GM18520 (cell line): Measurements from ENCODE around the gene SH3BP5L.
A peak's percentile ranks its signal among the peaks of the same experiment; 100 is the strongest.

ENCODE experiments used
- ATAC-seq: cut with Tn5 transposase; IDR thresholded peaks from one replicate; pipeline ENCODE4 v1.9.1; 2021; ENCODE audit not compliant: unreplicated experiment

The SH3BP5L gene

DNA sequence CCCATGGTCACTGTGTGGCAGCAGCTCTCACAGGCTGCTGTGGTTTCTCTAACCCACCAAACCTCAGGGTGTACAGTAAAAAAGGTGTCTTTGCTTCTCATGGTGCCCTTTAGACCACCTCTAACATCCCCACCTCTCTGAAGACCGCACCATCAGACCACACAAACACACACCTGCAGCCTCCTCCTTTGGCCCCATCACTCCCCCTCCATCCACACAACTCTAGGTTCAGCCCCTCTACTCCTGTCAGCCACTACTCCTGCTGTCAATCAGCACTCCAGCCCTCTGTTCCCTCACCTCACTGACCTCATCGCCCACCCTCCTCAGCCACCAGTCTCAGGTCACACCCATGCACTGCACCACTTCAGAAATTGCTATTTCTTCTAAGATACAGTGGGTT lies 25.7 kb upstream of the SH3BP5L start:
- ATAC-seq: no peak

DNA sequence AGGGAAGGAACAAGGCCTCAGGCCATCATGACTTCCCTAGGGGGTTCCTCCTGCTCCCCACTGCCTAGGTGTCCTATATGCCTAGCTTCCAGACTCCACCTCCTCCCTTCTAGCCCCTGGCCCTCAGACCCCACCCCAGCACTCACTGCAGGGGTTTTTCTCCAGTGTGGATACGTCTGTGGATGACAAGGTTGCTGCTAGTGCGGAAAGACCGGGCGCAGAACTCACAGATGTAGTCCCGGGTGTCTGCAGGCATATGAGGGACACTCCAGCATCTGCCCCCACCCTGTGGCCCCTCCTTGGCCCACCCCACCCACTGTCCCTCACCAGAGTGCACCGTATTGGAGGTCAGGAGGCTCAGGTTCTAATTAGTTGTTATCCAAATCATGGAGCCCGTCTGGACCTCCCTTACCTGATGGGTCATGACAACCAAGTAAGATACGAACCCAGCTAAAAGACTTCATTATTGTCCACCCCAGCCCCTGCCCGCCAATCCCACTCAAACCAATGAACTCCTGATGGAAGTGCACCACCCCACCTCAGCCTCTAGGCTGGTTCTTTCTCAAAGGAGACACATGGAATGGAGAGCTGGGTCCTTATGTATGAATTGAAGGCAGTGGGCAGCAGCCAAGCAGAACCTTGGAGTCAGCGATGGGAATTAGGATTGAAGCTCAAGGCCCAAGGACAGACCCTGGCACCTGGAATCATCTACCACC lies 25.0 kb upstream of the SH3BP5L start:
- no peak for ATAC-seq

DNA sequence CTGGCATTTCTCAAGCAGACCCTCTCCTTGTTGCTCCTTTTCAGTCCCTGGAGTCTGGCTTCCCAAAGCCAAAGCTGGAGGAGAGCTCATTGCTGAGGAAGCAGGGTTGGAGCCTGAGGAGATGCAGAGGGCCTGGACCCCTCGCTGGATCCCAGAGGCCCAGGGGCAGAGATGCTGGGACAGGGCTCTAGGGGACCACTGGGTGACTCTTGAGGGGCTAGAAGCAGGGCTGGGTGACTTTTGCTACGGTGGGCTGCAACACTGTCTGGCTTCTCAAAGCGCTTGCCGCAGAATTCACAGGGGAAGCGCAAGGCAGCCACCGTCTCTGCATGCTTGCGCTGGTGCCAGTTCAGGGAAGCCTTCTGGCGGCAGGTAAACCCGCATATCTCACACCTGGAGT lies 24.4 kb upstream of the SH3BP5L start:
- ATAC-seq: no peak

DNA sequence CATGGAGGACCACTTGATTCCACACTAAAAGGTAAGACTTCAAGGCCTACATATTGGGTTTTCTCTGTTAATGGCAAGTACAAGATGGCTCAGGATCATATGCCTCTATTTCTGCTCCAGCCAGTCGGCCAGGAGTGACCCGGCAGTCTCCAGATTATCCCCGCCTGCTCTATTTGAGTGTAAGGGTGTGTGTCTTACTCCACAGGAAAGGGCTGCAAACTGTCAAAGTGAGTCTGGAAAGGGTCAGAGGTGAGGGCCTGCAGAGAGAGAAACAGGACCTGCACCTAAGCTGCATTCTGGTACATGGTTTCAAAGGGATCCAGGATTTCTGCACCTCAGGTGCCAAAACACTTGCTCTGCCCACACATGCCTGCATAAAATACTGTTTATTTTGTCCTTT lies 23.9 kb upstream of the SH3BP5L start:
- no peak for ATAC-seq

DNA sequence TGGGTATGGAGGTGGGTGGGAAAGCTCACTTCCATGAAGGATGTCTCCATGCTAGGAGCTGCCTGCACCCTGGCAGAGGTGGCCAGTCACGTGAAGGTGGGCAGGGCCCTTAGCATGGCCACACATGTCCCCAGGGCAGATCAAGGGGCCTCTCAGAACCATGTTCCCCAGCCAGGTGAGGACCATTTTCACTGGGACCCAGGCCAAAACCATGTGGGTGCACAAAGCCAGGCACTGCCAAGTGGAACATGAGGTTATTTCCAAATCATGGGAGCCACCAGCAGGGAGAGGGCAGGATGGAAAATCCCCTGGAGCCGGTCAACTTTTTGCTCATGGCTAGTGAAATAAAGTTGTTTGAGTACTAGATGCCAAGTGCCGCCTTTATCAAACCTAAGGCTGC lies 23.4 kb upstream of the SH3BP5L start:
- no peak for ATAC-seq

DNA sequence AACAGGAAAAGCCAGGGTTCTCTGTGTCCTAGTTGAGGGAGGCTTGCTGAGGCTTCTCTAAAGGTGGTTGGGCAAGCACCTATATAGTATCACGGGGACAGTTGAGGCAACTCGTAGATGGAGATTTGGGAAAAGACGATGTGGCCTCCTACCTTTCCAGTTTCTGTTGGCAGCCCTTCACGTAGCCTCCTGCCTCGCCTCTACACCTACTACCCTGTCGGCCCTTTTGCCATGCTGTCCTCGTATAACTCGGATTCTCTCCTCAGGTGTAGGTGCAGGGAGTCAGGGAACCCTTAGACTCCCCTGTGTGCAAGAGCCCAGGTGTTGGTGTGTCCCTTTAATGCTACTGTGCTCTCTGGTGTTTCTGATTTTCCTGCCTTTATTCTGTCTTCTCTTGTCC lies 22.9 kb upstream of the SH3BP5L start:
- no peak for ATAC-seq

DNA sequence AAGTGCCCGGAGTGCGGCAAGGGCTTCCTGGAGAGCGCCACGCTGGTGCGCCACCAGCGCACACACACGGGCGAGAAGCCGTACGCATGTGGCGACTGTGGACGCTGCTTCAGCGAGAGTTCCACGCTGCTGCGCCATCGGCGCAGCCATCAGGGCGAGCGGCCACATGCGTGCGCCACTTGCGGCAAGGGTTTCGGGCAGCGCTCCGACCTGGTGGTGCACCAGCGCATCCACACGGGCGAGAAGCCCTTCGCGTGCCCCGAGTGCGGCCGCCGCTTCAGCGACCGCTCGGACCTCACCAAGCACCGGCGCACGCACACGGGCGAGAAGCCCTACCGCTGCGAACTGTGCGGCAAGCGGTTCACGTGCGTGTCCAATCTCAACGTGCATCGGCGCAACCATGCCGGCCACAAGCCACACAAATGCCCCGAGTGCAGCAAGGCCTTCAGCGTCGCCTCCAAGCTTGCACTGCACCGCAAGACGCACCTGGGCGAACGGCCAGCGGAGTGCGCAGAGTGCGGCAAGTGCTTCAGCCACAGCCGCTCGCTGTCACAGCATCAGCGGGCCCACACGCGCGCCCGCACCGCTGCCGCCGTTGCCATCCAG lies 22.3 kb upstream of the SH3BP5L start:
- ATAC-seq: no peak

DNA sequence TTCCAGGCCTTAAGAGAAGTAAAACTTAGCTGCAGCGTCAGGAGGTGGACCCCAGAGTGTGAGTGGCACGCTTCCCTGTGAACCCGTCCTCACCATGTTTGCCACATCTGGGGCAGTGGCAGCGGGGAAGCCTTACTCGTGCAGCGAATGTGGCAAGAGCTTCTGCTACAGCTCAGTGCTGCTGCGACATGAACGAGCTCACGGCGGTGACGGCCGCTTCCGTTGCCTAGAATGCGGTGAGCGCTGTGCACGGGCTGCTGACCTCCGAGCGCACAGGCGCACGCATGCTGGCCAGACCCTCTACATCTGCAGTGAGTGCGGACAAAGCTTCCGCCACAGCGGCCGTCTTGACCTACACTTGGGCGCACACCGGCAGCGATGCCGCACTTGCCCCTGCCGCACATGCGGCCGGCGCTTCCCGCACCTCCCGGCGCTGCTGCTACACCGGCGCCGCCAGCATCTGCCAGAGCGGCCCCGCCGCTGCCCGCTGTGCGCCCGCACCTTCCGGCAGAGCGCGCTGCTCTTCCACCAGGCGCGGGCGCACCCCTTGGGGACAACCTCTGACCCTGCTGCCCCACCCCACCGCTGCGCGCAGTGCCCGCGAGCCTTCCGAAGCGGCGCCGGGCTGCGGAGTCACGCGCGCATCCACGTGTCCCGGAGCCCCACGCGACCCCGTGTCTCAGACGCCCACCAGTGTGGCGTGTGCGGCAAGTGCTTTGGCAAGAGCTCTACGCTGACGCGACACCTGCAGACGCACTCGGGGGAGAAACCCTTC lies 21.7 kb upstream of the SH3BP5L start:
- no peak for ATAC-seq

DNA sequence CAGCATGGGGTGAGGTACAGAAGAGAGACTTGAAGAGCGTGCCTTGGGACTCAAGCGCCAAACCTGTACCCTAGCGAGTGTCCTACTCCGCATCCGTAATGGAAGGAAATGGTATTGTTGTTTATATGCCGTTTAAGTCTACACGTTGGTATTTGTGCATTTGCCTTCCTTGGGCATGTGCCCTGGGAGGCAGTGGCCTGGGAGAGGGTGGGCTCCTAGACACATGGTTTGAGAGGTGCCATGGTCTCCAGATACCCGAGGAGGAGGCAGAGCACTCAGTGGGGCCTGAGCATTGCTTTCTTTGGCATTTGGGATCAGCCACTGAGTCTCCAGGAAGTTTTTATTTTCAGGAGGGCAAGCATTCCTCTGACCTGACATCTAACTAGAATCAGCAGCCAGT lies 18.8 kb upstream of the SH3BP5L start:
- ATAC-seq: no peak

DNA sequence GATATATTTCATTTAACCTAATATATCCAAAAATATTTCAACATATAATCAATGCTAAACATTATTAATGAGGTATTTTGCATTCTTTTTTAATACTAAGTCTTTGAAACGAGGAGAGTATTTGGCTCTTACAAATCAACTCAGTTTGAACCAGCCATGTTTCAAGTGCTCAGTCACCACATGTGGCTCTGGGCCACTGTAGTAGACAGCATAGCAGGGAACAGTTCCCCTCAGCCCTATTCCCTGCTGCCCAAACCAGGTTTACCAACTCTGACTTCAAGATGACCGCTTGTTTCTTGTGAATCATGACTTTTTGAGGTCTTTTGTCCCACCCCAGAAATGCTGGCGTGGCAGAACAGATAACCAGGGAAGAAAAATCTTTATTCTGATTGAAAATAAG lies 18.0 kb upstream of the SH3BP5L start:
- no peak for ATAC-seq

DNA sequence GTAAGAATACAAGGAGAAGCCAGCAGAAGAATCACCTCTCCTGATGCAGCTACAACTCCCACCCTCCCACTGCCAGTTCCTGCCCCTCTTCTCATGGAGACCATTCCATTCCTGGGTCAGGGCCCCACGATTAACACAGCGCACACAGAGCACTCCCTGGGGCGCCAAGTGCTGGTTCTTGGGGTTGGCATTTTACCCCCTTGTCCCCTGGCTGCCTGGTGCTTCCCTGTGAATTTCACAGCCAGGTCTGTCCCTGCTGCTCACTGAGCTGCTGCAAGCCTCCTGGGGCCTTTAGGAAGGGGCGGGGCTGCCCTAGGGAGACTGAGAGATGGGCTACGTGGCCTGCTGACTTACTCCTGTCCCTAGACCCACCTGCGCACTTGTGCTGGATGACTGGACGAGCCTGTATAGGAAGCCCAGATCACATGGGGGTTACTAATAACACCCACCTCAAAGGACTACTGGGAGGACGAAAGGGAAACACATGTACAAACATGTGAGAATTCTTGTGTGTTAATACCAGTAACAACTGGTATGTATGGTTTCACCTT lies 17.1 kb upstream of the SH3BP5L start:
- ATAC-seq: peak; percentile 46

DNA sequence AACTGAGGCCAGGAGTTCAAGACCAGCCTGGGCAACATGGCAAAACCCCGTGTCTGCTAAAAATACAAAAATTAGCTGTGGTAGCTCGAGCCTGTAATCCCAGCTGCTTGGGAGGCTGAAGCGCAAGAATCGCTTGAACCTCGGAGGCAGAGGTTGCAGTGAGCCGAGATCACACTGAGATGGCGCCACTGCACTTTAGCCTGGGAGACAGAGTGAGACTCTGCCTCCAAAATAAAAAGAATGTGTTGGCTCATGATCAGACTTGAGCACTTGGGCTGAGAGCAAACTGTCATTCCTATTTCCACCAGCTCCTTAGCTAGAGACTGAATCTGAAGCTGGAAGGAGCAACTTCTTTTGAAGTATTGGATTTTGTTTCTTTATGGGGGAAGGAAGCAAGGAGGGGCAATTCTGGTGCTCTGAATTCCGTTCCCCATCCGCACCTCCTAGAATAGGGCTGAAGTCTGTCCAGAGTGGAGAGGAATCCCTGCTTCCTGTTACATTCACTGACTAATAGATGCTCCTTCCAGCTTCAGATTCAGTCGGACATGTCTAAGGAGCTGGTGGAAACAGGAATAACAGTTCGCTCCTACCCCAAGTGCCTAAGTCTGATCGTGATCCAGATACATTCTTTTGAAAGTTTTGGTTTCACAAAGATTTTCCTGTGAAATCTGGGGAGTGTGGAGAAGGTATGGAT lies 16.1 kb upstream of the SH3BP5L start:
- ATAC-seq: no peak

DNA sequence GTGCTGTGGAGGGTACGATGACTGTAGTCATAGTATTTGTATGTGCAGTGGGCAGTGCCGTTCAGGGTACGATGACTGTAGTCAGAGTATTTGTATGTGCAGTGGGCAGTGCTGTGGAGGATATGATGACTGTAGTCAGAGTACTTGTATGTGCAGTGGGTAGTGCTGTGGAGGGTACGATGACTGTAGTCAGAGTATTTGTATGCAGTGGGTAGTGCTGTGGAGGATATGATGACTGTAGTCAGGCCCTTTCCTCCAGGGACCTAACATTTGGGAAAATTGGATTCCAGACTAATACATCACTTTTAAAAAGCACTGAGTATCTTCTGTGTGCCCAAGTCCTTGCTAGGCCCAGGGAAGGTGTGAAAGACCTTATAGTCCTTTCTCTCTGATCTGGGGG lies 15.2 kb upstream of the SH3BP5L start:
- ATAC-seq: no peak

DNA sequence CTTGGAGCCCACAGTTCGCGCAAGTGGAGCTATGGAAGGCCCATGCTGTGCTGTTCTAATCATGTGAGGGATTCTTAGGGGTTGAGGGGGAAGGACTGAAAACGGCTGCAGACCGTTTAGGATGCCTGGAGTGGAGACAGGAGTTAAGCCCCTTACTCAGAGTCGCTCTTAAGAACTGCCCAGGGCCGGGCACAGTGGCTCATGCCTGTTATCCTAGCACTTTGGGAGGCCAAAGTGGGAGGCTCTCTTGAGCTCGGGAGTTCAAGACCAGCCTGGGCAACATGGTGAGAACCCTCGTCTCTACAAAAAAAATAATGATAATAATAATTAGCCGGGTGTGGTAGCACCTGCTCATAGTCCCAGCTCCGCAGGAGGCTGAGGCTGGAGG lies 13.4 kb upstream of the SH3BP5L start:
- no peak for ATAC-seq

DNA sequence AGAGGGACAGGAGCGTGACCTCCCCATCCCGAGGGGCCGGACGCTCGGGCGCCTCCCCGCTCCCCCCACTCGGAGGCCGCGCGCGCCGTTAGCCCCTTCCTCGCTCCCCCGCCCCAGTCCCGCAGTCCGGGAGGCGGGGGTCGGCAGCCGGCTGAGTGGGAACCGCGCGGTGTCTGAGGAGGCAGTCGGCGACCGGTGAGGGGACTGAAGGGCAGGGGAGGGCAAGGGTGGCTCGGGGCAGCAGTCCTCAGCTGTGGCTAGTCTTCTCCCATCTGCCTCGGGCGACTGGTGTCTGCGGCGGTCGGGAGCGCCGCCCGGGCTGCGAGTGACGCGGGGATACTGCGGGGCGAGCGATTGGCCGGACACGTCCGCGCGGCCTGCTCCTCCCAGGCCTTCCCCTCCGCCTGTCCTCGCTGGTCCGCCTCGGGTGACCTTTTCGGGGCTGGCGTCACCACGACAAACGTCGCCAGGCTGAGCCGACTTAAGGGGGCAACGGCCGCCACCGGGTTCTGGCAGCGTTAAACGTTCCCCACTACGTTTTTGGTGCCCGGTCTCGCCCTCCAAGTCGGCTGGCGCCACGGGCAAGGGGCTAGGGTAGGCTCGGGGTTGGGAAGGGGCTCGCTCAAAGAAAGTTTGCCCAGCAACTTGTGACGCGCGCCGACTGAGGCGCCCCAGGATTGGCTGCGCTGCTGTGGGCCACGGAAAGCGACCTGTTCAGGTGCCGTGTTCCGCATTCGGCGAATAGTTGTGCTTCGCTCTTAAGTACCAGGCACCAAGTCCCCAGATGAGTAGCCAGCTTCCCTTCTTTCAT lies 12.8 kb upstream of the SH3BP5L start:
- peak; percentile 33 for ATAC-seq

DNA sequence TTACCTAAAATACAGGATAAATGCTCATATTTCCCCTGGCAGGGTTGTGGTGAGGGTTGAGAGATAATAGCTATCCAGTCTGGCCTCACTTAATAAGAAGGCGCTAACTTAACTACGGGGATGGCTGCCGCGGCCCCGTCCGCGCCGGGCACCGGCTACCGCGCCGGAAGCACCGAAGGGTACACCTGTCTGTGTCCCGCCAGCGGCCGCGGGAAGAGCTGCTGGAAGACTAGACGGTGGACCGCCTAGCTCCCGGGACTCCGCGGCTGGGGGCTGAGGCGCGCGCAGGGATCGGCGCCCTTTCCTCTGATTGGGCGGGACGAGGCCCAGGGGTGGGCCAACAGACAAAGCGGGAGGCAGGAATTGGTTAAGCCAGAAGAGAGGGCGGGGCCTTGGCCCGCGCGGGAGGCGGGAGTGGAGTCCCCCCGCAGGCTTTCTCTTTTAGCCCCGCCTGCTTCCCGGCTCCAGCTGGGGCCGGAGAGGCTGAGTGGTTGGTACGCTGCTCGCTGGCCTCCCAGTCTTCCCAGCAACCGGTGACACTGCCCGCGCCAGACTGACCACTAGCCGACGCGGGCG lies 12.2 kb upstream of the SH3BP5L start, which contains the start of gene ZNF672:
ZNF672 (plus strand) TSS at position 444 of the 576 bp plus-strand sequence. CDS start 9,051 bp downstream, outside the sequence.
- ATAC-seq: peak; percentile 86

DNA sequence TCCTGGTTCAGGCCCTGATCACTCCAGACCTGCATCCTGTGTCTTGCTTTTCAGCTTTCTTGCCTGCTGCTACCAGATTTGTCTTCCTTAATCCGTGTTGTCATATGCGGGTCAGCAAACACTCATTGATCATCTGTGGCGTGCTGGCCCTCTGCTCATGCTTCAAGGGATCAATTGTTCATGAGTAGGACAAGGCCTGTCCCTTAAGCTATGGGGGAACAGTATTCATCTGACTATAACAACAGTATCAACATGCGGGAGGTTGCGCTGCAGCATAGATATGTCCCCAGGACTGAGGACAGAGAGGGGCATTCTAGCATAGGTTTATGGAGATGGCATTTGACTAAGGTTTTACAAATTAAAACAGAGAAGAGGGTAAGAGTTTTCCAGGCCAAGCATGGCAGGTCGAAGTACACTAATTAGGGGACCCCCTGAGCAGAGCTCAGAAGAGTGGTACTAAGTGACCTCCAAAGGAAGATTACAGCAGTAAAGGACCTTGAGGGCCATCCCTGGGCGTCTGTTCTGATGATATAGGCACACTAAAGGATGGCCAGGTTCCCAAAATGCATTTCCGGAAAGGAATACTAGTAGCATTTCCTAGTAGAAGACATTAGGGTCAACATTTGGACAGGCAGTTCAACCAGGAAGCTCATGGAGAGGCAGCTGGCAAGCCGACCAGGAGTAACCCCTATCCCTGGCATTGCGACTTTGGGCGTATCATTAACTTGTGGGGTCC lies 11.5 kb upstream of the SH3BP5L start:
- ATAC-seq: no peak

DNA sequence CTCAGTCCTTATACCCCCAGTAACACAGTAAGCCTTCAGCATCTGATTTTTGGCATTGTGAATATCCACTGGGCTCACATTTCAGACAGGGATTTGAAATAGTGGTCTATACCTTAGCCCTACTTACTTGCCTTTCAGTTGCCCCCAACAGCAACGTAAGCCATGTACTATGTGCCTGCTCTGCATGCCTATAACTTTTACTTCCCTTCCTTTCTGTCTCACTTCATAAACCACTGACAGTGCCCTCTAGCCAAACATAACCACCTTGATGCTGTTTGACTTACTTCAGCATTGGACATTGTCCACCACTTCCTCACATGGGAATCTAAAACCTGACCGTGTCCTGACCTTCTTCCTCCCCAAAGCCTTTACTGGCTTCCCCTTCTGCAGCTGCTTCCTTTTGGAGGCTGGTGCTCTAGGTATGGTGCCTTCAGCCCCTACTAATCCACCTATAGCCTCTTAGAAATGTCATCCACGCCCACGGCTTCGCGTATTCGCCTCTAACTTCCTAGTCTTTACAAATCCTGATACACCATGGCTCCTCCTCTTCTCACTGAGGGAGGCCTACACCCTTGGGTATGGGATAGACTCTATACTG lies 8.7 kb upstream of the SH3BP5L start:
- ATAC-seq: no peak

DNA sequence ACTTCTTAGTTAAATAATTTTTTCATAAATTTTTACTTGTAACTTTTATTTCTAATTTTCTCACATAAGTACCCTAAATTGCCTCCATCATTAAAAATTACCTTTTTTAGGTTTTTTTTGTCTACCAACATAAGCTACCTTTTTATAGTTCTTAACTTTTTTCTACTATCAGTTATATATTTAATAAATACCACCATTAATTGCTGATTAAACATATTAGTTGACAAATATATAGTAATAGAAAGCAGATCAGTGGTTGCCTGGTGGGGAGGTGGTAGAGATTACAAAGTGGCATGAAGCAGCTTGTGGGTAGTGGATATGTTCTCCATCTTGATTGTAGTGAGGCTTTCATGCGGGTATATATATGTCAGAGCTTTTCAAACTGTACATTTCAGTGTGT lies 6.1 kb upstream of the SH3BP5L start:
- ATAC-seq: no peak
